A673 (cell line): ENCODE data around the gene SLIT1. TPM values are rescaled to one million over a fixed set of nuclear protein-coding genes. Genes with fewer than 3 reads are reported as not detected.

Source experiments
- BruUV-seq: library from RNA; stranded (reverse); fragments of 400-500 nt; replicated peaks from 2 replicates; lab custom pipeline; 2021; lab: Mats Ljungman, UMichigan
- CTCF ChIA-PET: fragments of 300-600 bp; sonication (Branson Sonifier 250); formaldehyde crosslinking; loops from one replicate; lab custom pipeline; 2022; ENCODE audit warnings: antibody characterized with exemption; lab: Charles Lee
- POLR2A ChIA-PET: fragments of 300-600 bp; sonication (Branson Sonifier 250); formaldehyde crosslinking; loops from one replicate; lab custom pipeline; 2022; ENCODE audit warnings: antibody characterized with exemption; ENCODE audit not compliant: low non-redundant PET; lab: Charles Lee
- DNase-seq: peaks from one replicate; pipeline ENCODE4 v3.0.0-alpha.2; 2015; ENCODE audit warnings: low spot score
- H3K27ac ChIP-seq: fragments of 200-600 bp; sonication (generic); 2 replicates; pipeline ENCODE4 v1.5.1; 2016; ENCODE audit warnings: mixed run types, low read depth, mild to moderate bottlenecking, mixed read lengths, antibody characterized with exemption, low read length; ENCODE audit not compliant: poor library complexity, severe bottlenecking
- H3K27me3 ChIP-seq: fragments of 200-600 bp; sonication (generic); replicated peaks from 2 replicates; pipeline ENCODE4 v1.6.1; 2017; ENCODE audit warnings: mixed run types, low read depth, mild to moderate bottlenecking, mixed read lengths, antibody characterized with exemption, low read length; ENCODE audit not compliant: insufficient read depth, poor library complexity
- H3K36me3 ChIP-seq: fragments of 200-600 bp; sonication (generic); 2 replicates; pipeline ENCODE4 v1.6.1; 2016; ENCODE audit warnings: mixed run types, mild to moderate bottlenecking, mixed read lengths, antibody characterized with exemption, low read length; ENCODE audit not compliant: insufficient read depth, poor library complexity, severe bottlenecking
- H3K4me1 ChIP-seq: fragments of 200-600 bp; sonication (generic); 2 replicates; pipeline ENCODE4 v1.6.1; 2017; ENCODE audit warnings: mixed run types, mild to moderate bottlenecking, mixed read lengths, antibody characterized with exemption, low read length; ENCODE audit not compliant: insufficient read depth, poor library complexity, severe bottlenecking
- H3K4me3 ChIP-seq: fragments of 200-600 bp; sonication (generic); 2 replicates; pipeline ENCODE4 v1.5.1; 2016; ENCODE audit warnings: low read depth, mixed run types, mild to moderate bottlenecking, mixed read lengths, low read length; ENCODE audit not compliant: poor library complexity, severe bottlenecking
- H3K9me3 ChIP-seq: fragments of 200-600 bp; sonication (generic); 2 replicates; pipeline ENCODE4 v1.6.1; 2016; ENCODE audit warnings: mixed run types, low read depth, mild to moderate bottlenecking, mixed read lengths, antibody characterized with exemption, low read length; ENCODE audit not compliant: poor library complexity, severe bottlenecking
- CTCF ChIP-seq: fragments of 300-800, 200-600 bp; sonication (generic); conservative IDR thresholded peaks from 2 replicates; pipeline ENCODE4 v1.5.1; 2017; ENCODE audit warnings: low read depth, mild to moderate bottlenecking, antibody characterized with exemption, low read length, moderate library complexity, mixed read lengths
- EZH2 ChIP-seq: fragments of 200-600 bp; sonication (generic); IDR thresholded peaks from 2 replicates; pipeline ENCODE4 v1.6.1; 2017; ENCODE audit warnings: borderline replicate concordance, low read depth, mild to moderate bottlenecking, mixed read lengths, antibody characterized with exemption, low read length; ENCODE audit not compliant: poor library complexity, severe bottlenecking
- intact Hi-C: fragments of 100-400 bp; cut with micrococcal nuclease; formaldehyde crosslinking; loops from one replicate; pipeline ENCODE4 v1.10.0; 2022; ENCODE audit not compliant: unreplicated experiment
- total RNA-seq: library from RNA; stranded (reverse); gene quantifications from 2 replicates; pipeline ENCODE4 v1.2.3, GENCODE V29; 2021

The SLIT1 gene
- total RNA-seq, 1 experiment from 2014 or later, result 0.43 TPM

DNA sequence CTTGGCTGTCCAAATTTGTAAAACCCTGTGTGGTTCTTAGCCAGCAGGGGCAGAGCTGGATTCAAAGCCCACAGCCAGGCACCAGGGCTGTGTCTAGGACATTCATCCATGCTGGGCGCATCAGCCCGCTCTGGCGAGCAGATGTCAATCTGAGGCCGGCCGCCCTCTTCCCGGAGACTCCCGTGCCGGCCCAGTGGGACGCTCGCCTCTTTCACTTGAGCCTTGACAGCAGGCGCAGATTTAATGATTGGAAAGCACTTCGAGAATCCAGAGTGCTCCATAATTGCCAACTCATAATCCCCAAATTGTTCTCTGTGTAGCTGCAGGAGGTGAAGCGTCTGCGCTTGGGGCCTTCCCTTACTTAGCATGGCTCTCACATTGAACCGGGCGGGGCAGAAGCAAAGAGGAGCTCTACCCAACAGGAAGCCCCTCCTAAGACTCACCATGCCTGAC is 36.7 kb downstream of the SLIT1 start:
- no peak overlapping the region for H3K4me3 ChIP-seq
- no TSS peak for BruUV-seq
- TF ChIP-seq EZH2 (no peak), CTCF (no peak)
- no peaks in the 10 kb centered on the region for H3K36me3 ChIP-seq
- intact Hi-C loops, result no loop called here
- H3K9me3 ChIP-seq, result no peaks in the 10 kb centered on the region
- no peak overlapping the region for H3K27ac ChIP-seq
- H3K4me1 ChIP-seq, result peaks cover 15% of the 10 kb centered on the region
- peaks cover 15% of the 10 kb centered on the region for H3K27me3 ChIP-seq
- POLR2A ChIA-PET, result no interaction called here
- peak; percentile 91 for DNase-seq
- CTCF ChIA-PET, result interaction anchor here (0.6 kb wide), 2 partner anchors 137 to 178 kb away, joined by 3 read pairs; no protein-coding TSS in a partner anchor

DNA sequence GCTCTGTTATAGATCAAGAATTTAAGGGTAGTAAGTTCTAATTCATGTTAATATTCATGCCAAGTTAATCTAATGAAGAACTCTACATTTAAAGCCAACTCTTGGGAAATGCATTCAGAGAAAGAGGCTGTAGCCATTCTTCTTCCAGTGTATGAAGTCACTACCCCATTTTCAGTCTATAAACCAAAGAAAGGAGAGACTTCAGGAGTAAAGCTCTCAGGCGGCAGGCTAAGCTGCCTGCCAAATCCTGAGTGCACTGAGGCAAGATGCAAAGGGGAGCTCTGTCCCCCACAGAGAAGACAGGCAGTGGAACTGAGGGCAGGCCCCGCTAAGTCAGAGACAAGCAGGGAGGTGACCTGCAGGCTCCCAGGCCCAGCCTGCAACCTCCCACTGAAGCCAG is 41.5 kb downstream of the SLIT1 start:
- no TSS peak for BruUV-seq
- ChIA-PET CTCF (interaction anchor here (0.6 kb wide), 1 partner anchor 14 kb away, joined by 5 read pairs; no protein-coding TSS in a partner anchor), POLR2A (no interaction called here)
- DNase-seq, result no peak
- H3K9me3 ChIP-seq, result no peaks in the 10 kb centered on the region
- H3K4me1 ChIP-seq, result peaks cover 12% of the 10 kb centered on the region
- intact Hi-C loops, result no loop called here
- H3K4me3 ChIP-seq, result no peak overlapping the region
- peaks cover 20% of the 10 kb centered on the region for H3K27me3 ChIP-seq
- TF ChIP-seq EZH2 (no peak), CTCF (no peak)
- H3K27ac ChIP-seq, result no peak overlapping the region
- no peaks in the 10 kb centered on the region for H3K36me3 ChIP-seq

GRCh38 chr10:97142834-97143233 is 42.9 kb downstream of the SLIT1 start:
- no peak for DNase-seq
- intact Hi-C loops, result no loop called here
- CTCF ChIA-PET, result no interaction called here
- Histone ChIP-seq H3K4me1 (peaks cover 6% of the 10 kb centered on the region), H3K4me3 (no peak overlapping the region), H3K27ac (no peak overlapping the region), H3K27me3 (peaks cover 18% of the 10 kb centered on the region), H3K9me3 (no peaks in the 10 kb centered on the region), H3K36me3 (no peaks in the 10 kb centered on the region)
- TF ChIP-seq EZH2 (no peak), CTCF (no peak)
- BruUV-seq, result no TSS peak
- POLR2A ChIA-PET, result no interaction called here
